ENCODE results near the gene PITX2. TPM values are rescaled to one million over a fixed set of nuclear protein-coding genes. Genes with fewer than 3 reads are reported as not detected.

PITX2 gene
- total RNA-seq, 1 experiment from 2014 or later: 8.3 TPM

DNA sequence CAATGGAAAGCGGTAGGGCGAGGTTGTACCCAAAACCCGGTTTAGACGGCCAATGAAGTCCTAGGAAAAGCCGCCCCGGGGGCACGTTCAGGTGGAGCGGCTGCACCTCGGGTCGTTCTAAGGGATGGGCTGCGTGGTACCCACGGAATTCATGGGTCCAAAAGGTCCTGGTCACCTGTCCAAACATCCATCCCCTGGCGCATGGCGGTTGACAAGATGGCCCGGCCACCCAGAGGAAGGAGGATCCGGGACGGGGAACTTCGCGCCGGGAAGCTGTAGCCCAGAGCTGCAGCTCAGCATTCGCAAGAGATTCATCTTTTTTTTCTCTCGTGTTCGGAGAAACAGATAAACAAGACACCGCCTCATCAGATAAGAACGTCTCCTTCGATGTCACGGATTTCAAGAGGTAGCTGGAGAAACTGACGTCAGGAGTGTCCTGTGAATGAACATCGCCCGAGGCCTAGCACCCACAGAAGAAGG is 10.9 kb downstream of the PITX2 start:
- H3K36me3 ChIP-seq (ENCODE audit: control insufficient read depth in 1 of 2, insufficient read depth in 2 of 2, low read length in 2 of 2): no peaks in the 10 kb centered on the region
- H3K9ac ChIP-seq (ENCODE audit: low read length): no peak overlapping the region
- H2AFZ ChIP-seq (ENCODE audit: low read depth, low read length, poor library complexity, severe bottlenecking): no peak overlapping the region
- H3K4me3 ChIP-seq (replicated peaks in 1 of 2; ENCODE audit: low read depth in 1 of 2, low read length in 2 of 2): no peak overlapping the region
- H3K4me2 ChIP-seq (ENCODE audit: low read length): no peak overlapping the region
- H3K9me3 ChIP-seq (ENCODE audit: control insufficient read depth in 1 of 2, insufficient read depth in 1 of 2, low read depth in 1 of 2, low read length in 2 of 2): no peaks in the 10 kb centered on the region
- BruUV-seq (replicated peaks): no TSS peak
- ChIA-PET CTCF (no interaction called here), POLR2A (no interaction called here), RAD21 (ENCODE audit: low non-redundant PET in 1 of 2, low total read pairs in 2 of 2, uncharacterized antibody in 2 of 2, unreplicated experiment in 2 of 2) (no interaction called here)
- DNase-seq (ENCODE audit: low read depth, low spot score): no peak
- no peaks in the 10 kb centered on the region for H3K27me3 ChIP-seq (ENCODE audit: insufficient read depth, low read length)
- no peaks in the 10 kb centered on the region for H3K79me2 ChIP-seq (ENCODE audit: insufficient read depth, low read length)
- peaks cover 10 to 21% of the 10 kb centered on the region in 2 experiments; a peak in 3 of 4 replicates for H3K4me1 ChIP-seq (ENCODE audit: control insufficient read depth in 1 of 2, insufficient read depth in 2 of 2, low read length in 2 of 2)
- intact Hi-C loops (cut with micrococcal nuclease): no loop called here
- ATAC-seq: no peak
- no peak overlapping the region for H3K27ac ChIP-seq (ENCODE audit: low read depth, low read length)
- H4K20me1 ChIP-seq (ENCODE audit: insufficient read depth): no peaks in the 10 kb centered on the region
- H3K9me2 ChIP-seq (ENCODE audit: insufficient read depth): no peaks in the 10 kb centered on the region
- no peak for TF ChIP-seq EZH2phosphoT487 (IDR thresholded peaks at IDR 0.05; ENCODE audit: borderline replicate concordance)
- TF ChIP-seq RAD21 (IDR thresholded peaks at IDR 0.05; ENCODE audit: low read depth): no peak
- no peak for TF ChIP-seq EGR1 (IDR thresholded peaks at IDR 0.05; ENCODE audit: low read depth)
- no peak for TF ChIP-seq YY1 (IDR thresholded peaks at IDR 0.05; ENCODE audit: extremely low read depth, insufficient replicate concordance, low read depth, low read length)
- no peak for TF ChIP-seq CBX3 (IDR thresholded peaks at IDR 0.05; ENCODE audit: low read depth)
- TF ChIP-seq ELF1 (IDR thresholded peaks at IDR 0.05; ENCODE audit: borderline replicate concordance, low read depth): no peak
- TF ChIP-seq, protein P1, sequence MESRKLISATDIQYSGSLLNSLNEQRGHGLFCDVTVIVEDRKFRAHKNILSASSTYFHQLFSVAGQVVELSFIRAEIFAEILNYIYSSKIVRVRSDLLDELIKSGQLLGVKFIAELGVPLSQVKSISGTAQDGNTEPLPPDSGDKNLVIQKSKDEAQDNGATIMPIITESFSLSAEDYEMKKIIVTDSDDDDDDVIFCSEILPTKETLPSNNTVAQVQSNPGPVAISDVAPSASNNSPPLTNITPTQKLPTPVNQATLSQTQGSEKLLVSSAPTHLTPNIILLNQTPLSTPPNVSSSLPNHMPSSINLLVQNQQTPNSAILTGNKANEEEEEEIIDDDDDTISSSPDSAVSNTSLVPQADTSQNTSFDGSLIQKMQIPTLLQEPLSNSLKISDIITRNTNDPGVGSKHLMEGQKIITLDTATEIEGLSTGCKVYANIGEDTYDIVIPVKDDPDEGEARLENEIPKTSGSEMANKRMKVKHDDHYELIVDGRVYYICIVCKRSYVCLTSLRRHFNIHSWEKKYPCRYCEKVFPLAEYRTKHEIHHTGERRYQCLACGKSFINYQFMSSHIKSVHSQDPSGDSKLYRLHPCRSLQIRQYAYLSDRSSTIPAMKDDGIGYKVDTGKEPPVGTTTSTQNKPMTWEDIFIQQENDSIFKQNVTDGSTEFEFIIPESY (IDR thresholded peaks at IDR 0.05; ENCODE audit: extremely low read depth, insufficient replicate concordance, low read length): no peak

Data from HCT116 (cell line).